ENCODE results near the gene PFKFB2.

DNA sequence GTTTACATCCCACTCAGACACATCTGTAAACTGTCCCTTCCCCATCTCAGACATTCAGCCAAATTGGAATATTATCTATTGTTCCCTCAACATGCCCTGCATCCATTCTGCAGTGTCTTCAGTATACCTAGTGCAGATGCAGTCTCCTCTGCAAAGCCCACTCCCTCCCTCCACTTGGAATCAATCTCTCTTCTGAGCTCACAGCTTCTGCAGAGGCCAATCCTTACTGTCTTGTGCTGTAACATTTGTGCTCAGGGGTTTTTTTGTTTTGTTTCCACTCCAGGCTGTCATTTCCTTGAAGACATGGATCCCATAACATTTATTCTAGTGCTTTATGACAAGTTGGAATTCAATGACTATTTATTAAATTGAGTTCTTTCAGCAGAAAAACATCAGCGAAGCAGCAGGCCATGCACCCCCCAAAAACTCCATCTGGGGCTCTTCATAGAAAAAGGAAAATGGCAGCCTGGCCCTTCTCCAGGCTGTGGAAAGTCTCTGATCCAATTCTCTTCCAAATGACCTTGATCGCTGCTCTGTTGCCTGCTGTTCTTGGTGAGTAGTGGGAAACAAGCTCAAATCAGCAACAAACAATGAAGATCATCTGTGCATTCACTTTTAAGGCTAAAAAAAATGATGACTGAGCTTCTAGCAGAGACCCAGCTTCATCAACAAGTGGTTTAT lies 59.7 kb downstream of the PFKFB2 start:
- TF ChIP-seq, protein P1, sequence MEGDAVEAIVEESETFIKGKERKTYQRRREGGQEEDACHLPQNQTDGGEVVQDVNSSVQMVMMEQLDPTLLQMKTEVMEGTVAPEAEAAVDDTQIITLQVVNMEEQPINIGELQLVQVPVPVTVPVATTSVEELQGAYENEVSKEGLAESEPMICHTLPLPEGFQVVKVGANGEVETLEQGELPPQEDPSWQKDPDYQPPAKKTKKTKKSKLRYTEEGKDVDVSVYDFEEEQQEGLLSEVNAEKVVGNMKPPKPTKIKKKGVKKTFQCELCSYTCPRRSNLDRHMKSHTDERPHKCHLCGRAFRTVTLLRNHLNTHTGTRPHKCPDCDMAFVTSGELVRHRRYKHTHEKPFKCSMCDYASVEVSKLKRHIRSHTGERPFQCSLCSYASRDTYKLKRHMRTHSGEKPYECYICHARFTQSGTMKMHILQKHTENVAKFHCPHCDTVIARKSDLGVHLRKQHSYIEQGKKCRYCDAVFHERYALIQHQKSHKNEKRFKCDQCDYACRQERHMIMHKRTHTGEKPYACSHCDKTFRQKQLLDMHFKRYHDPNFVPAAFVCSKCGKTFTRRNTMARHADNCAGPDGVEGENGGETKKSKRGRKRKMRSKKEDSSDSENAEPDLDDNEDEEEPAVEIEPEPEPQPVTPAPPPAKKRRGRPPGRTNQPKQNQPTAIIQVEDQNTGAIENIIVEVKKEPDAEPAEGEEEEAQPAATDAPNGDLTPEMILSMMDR (IDR thresholded peaks at IDR 0.05) = no peak
- no peak for TF ChIP-seq POLR2A (IDR thresholded peaks at IDR 0.05)
